ENCODE results near the gene SCG3.
"Not testable (repeated sequence)": the region's sequence is repeated elsewhere in the genome, so short reads cannot be mapped to it uniquely, and the experiment has no call there.

SCG3 gene

GRCh38 chr15:51681303-51681963 is at the start of gene SCG3:
SCG3 (plus strand) TSS chr15:51681503; CDS start chr15:51681756, 253 bp downstream.
- DNase-seq = no peak

GRCh38 chr15:51634591-51635198 is 46.6 kb upstream of the SCG3 start:
- DNase-seq = no peak

- no peak for DNase-seq
Observed at GRCh38 chr15:51641490-51642130, 39.7 kb upstream of the SCG3 start.

GRCh38 chr15:51642696-51643095 is 38.6 kb upstream of the SCG3 start:
- DNase-seq = no peak

GRCh38 chr15:51647128-51647562 is 34.2 kb upstream of the SCG3 start:
- no peak for DNase-seq

- DNase-seq = not testable (repeated sequence)
Observed at GRCh38 chr15:51648101-51648500, 33.2 kb upstream of the SCG3 start.

GRCh38 chr15:51648643-51649042 is 32.7 kb upstream of the SCG3 start:
- not testable (repeated sequence) for DNase-seq

- no peak for DNase-seq
Observed at GRCh38 chr15:51649659-51650521, 31.4 kb upstream of the SCG3 start.

- DNase-seq = no peak
Observed at GRCh38 chr15:51652084-51652668, 29.1 kb upstream of the SCG3 start.

- not testable (repeated sequence) for DNase-seq
Observed at GRCh38 chr15:51655401-51656057, 25.8 kb upstream of the SCG3 start.

GRCh38 chr15:51658664-51659063 is 22.6 kb upstream of the SCG3 start:
- no peak for DNase-seq

- DNase-seq = no peak
Observed at GRCh38 chr15:51661072-51661471, 20.2 kb upstream of the SCG3 start.

GRCh38 chr15:51667478-51667877 is 13.8 kb upstream of the SCG3 start:
- DNase-seq = no peak

GRCh38 chr15:51668446-51668845 is 12.9 kb upstream of the SCG3 start:
- no peak for DNase-seq

GRCh38 chr15:51669381-51669780 is 11.9 kb upstream of the SCG3 start:
- DNase-seq = no peak

GRCh38 chr15:51672155-51672687 is 9.1 kb upstream of the SCG3 start:
- no peak for DNase-seq

GRCh38 chr15:51672913-51673857 is 8.1 kb upstream of the SCG3 start:
- no peak for DNase-seq

GRCh38 chr15:51675234-51675633 is 6.1 kb upstream of the SCG3 start:
- no peak for DNase-seq

GRCh38 chr15:51677021-51677420 is 4.3 kb upstream of the SCG3 start:
- DNase-seq = no peak

- DNase-seq = no peak
Observed at GRCh38 chr15:51677452-51677851, 3.9 kb upstream of the SCG3 start.

- DNase-seq = no peak
Observed at GRCh38 chr15:51678096-51678495, 3.2 kb upstream of the SCG3 start.
